GM19025 (cell line): ENCODE measurements around the gene COG2.

ENCODE experiments used
- ATAC-seq: cut with Tn5 transposase; IDR thresholded peaks from one replicate; pipeline ENCODE4 v1.9.1; 2021; ENCODE audit warnings: mild to moderate bottlenecking, low read depth, moderate library complexity; ENCODE audit not compliant: unreplicated experiment

Gene COG2

DNA sequence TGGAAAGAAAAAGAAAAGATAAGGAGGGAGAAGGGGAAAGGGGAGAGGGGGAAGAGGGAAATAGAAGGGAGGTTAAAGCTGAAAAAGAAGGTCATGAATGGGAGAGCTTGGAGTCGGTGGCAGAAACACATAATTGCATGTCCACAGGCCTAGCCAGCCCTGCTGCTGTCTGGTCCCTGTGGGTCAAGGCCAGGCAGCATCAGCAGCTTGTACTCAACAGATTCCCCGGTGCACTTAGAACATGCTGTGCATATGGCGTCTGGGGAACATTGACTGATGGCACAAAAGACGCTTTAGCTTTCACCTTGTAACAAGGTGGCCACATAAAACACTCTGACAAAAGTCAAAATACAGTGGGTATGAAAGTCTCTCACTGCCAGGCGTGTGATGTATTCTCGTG lies 25.9 kb downstream of the COG2 start:
- ATAC-seq, result no peak

DNA sequence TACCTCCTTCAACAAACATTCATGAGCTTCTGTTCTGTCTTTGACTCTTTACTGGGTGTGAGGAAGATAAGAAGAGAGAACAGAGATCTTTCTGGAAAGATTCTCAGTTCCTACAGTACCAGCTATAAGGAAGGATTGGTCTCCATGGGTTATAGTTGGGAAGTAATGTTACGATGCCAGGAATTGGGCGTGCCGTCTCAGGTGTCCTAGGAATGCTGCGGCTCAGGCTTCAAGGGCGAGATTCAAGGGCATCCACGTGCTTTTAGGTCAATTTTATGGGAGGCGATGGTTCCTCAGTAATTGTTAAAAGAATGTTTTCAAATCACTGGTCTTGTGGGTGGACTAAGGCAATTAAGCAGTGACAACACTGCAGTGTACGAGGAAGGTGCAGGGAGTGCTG lies 27.3 kb downstream of the COG2 start:
- ATAC-seq, result no peak

DNA sequence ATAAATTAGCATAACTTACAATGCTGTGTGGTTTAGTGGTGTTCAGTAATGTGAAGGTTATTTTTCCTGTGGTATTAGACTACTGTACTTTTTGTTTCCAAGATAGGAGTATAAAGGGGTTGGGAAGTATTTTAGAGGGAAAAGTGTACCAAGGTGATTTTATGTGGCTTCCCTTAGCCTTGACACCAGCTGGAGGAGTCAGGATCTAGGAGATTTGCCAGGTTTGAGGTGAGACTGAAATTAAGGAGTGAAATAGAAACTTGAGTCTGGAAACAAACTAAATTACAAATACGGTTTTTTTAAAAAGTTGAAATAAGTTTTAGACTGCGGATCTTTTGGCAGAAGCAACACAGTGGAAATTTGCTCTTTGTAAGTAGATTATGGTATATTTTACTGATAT lies 32.3 kb downstream of the COG2 start:
- ATAC-seq, result no peak

DNA sequence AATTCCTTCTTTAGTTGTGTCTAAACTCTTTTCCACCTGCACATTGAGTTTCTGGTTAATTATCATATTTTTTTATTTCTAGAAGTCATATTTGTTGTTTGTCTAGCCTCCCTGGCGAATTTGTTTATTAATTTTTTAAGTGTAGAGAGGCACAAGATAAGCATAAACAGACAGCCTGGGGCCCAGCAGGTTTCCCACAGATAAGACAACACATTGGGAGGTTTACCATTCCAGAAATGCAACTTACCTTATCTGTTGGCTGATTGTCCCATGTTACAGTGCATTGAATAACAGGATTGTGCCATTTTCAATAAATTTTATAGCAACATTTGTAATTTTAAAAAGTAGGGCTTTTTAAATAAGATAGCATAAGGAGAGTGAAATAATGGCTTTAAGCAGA lies 34.9 kb downstream of the COG2 start:
- ATAC-seq, result no peak

DNA sequence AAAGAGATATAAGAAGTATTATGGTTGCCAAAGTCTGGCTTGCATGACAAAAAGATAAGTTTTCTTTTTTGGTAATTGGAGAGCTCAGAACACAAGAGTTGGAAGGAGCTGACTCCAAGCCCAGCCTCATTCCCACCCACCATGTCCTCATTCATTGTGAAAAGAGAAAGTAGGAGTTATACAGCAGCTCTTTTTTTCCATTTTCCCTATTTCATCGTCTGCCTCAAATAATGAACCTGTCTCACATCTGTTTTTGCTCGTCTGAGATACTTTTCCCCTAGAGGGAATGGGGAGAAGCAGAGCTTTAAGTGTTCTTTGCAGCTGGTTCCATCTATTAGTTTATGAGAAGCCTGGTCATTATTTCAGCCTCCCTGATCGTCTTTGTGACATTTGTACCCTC lies 36.9 kb downstream of the COG2 start:
- no peak for ATAC-seq

DNA sequence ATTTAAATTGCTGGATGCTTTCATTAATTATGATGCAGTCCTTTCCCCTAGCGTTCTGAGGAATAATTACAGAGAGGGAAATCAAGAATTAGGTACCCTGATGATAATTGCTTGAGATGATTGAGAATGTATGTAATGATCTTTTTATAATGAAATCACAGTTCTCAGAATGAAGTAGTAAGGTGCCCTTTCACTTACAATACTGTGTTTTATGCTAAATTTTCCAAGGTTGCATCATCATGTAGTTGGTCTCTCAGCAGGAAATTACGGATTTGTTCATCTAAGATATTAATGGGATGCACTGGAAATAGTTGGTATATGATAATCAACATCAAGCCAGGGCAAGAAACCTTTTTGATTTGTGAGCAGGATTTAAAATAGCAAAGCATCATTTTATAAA lies 37.5 kb downstream of the COG2 start:
- no peak for ATAC-seq

DNA sequence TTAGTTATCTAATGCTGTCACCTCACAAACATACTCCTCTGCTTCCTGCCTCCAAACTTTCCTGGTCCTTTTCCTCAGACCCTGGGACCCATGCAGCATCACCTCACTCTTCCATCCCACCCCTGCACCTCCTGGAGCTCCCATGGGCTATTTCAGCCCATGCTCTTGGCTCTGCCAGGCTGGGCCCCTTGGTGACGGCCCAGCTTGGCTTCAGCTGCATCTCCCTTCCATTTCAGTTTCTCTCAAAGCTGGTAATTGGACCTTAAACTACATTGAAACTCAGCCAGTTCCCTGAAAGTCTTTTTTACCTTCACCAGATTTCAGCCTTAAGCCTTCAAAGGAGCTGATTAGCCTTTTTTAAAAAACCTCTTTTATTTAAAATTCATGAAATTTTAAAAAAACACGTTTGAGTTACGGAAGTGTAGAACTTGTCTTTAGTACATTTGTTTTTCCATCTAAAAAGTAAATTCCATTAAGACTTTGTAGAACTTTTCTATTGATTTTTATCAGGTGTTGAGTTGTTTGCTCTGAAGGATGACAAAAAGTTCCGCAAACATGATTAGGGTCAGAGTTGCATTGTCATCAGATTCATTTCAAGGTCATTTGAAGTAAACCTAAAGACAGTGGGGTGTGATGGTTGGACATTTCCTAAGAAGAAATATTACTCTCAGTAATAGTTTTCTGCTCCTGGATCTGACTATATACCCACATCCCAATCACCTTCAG lies 38.2 kb downstream of the COG2 start:
- ATAC-seq, result no peak

DNA sequence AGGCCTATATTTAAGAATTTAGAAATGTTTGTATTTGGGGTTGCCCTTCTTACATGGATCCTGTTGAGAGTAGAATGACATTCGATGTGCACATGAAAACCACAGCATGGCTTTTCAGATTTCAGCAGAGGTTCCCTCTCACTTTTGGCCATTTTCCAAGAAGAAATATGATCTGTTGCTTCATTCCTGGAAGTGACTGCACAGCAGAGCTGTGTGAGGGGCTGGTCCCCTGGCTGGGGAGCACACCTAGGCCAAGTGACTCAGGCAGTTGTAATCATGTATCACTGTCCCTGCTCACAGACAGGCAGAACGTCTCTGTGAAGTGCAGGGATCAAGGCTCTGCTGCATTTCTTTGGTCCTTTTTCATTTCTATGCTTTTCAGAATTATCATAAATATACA lies 39.3 kb downstream of the COG2 start:
- no peak for ATAC-seq

DNA sequence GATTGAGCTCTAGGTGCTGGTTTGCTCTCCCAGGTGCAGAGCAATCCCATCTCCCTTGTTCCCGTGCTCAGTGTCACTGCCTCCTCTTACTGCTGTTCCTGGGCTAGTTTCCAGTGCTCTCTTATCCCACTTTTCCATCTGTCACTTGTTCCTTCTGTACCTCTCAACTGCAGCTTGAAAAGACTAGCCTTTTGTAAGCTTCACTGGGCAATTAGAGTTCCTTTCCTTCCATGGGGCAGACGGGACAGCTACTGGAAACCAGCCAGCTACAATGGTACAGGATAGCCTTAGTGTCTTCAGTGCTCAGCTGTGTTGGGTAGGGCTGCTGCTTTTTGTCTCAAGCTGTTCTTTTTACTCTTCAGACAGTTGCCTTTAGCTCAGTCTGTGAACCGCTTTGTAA lies 40.0 kb downstream of the COG2 start:
- ATAC-seq, result no peak

DNA sequence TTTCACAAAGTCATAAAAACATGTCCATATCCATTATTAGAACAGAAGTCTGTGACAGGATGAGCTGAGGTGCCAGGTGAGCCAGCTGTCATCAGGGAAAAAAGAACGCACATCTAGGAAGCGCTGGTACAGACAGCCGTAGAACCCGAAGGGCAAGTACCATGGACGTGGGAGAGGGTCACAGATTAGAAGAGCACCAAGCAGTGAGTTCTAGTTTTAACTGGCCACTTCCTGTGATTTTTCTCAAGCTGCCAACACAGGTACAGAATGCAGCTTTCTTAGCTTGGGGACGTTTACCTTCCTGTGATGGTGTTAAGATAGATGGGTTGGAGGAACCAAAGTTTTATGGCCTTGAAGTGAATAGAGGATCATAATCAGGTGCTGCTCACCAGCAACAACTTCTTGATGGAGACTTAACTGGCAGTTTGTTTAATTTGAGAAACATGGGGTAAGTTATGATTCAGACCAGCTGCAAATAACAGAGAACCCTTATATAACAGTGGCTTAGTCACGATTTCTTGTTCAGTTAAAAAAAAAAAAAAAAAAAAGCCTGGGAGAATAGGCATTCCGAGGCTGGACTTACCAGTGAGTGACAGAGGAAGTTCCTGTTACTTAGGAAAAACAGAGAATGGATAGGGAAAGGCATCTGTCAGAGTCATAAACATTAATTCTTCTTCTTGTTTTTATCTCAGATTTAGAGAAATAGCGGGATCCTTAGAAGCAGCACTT lies 40.8 kb downstream of the COG2 start:
- ATAC-seq, result no peak

DNA sequence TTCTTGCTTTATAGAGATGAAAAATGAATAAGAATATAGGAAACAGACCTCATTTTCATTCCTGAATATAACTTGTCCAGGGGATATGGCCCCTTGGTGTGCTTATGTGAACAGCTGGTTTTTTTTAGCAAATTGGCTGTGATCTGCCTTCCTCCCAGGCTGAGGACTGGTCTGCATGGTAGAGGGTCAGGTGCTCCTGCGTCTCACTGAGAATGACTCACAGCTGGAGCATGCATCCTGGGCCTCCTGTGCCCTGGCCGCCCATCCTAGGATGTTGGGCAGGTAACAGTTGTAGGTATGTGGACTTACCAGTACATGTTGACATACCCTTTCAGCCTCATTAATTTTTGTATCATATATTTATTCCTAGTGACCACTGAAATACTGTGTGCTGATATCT lies 41.9 kb downstream of the COG2 start:
- no peak for ATAC-seq

DNA sequence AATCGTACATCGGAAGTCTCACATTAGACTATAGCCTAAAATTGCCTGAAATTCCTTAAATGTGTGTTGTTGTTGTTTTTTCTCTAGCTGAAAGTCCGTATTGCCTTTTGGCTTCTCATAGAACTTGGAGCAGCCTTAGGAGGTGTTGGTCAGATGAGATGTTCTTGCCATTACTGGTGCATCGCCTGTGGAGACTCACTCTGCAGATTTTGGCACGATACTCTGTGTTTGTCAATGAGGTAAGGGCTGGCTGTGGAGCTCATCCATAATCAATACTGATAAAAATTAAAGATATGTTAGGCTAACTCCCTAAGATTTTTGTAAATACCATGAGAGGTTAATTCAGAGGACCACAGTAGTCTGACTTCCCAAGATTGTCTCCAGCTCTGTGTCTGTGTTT lies 42.7 kb downstream of the COG2 start:
- ATAC-seq, result no peak

DNA sequence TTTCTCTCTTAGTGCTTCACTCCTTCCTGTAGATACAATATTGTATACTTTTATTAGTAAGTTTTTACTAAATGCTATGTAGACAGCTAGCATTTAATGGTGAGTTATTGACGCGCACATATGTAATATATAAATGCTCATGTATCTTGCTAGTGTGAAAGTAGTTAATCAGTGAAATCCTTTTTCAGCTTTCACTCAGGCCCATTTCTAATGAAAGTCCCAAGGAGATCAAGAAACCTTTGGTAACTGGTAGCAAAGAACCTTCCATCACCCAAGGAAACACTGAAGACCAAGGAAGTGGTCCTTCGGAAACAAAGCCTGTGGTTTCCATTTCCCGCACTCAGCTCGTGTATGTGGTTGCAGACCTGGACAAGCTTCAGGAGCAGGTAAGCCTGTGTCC lies 44.5 kb downstream of the COG2 start:
- no peak for ATAC-seq

DNA sequence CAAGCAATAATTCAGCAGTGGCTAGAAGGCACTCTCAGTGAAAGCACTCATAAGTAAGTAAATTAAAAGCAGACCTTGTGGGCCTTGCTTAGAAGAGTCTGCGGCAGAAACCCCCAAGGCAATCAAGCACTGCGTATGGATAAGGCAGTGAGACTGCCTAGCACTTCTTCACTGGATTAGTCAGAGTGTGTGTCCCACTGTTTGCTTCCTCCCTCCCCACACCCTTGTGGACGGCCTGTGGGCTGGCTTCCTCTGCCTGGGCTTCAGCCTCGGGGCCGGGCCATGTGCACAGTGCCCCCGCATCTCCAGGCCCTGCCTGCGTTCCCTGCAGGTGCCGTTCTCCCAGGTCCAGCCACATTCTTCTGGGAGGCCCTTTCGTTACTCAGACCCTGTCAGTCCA lies 47.8 kb downstream of the COG2 start:
- no peak for ATAC-seq

DNA sequence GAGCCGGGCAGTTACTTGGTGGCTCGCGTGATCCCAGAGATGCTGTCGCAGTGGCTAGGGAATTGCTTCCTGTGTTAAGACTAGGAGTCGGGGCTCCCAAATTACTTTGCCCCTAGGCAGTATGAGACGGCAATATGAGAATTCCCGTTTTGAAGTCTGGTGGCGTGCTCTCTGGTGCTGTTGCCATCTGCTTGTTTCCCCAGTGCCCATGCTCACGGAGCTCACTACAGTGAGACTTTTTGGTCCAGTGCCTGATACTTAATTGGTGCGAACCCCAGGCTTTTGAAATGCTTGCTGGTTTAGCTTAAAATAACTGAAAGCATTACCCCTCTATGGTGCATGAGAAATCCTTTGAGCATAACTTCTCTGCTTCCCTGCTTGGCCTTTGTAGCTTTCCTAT lies 49.3 kb downstream of the COG2 start:
- no peak for ATAC-seq

DNA sequence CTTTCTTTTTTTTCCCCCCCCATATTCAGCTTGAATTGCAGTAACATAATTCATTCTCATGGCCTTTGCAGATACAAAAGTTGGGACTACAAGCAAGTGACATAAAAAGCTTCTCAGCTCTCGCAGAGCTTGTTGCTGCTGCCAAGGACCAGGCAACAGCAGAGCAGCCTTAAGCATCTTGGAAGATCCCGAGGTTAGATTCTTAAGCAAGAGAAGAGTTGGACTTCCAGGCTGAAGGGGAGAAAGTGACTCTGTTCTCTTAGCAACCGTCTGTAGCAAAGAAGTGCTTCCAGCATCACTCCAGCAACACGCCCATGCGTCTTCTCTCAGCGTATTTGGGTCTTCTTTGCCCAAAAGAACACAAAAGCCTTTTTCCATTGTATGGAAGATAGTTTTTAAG lies 50.9 kb downstream of the COG2 start:
- no peak for ATAC-seq

DNA sequence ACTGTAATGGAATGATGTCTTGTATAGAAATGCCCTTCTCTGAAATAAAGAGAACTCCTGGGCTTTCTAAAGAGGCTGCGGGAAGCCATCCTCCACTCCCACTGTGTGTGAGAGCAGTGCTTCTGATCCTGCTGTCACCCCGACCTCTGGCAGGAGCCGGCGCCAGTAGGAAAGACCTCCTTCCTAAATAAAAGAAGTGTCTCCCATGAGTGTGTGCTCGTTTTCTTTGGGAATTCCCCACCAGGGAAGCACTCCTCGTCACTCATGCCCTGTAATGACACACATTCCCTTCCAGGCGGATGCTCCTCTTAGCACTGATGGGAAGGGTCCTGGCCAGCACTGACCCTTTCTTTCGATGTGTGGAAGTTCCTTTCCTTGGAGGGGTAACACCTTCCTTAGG lies 51.5 kb downstream of the COG2 start:
- no peak for ATAC-seq

DNA sequence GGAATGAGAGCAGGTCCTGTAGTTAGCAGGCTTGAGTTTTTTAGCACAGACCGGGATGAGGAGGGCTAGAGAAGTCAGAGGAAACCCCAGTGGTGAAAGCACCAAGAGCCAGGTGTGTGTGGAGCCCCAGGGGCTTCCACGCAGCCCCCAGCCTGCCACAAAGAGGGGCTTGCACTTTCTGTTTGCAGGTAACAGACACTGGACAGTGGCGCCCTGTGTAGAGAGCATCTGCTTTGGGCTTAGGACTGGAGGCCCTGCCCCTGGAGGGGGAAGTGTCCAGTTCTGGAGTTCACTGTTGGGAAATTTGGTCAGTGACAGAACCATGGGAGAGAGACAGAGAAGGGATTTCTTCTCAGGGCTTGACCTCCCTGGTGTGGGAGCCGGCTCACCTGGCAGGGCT lies 52.2 kb downstream of the COG2 start:
- no peak for ATAC-seq

DNA sequence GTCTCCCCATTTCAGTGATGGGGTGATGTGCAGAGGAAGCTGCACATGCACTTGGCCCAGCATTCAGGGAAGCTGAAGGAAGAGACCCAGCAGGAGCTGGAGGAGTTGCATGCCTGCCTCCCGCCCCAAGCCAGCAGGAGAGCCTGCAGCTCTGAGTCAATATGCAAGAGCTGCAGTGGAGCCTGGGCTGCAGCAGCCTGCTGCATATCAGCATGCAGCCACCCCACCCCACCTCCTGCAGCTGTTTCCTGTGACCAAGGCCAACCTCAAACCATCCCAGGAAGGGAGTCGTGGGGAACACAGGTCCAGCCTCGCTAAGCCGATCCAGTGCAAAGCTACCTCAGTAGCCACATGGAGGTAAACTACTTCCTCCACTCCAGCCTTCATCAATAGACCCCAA lies 52.7 kb downstream of the COG2 start:
- no peak for ATAC-seq

DNA sequence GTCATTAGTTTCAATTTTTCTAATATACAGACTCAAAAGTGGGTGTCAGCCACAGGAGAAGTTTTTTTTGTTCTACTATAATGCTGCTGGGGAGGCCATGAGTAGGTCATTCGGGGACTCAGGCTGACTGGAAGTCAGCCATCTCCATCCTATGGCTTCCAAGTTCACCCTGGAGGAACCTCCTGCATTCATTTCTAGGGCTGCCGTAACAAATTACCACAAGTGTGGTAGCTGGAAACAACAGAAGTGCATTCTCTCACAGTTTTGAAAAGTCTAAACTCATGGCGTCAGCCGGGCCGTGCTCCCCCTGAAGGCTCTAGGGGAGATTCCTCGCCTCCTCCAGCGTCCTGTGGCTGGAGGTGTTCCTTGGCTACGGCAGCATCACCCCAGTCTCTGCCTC lies 53.9 kb downstream of the COG2 start:
- no peak for ATAC-seq

DNA sequence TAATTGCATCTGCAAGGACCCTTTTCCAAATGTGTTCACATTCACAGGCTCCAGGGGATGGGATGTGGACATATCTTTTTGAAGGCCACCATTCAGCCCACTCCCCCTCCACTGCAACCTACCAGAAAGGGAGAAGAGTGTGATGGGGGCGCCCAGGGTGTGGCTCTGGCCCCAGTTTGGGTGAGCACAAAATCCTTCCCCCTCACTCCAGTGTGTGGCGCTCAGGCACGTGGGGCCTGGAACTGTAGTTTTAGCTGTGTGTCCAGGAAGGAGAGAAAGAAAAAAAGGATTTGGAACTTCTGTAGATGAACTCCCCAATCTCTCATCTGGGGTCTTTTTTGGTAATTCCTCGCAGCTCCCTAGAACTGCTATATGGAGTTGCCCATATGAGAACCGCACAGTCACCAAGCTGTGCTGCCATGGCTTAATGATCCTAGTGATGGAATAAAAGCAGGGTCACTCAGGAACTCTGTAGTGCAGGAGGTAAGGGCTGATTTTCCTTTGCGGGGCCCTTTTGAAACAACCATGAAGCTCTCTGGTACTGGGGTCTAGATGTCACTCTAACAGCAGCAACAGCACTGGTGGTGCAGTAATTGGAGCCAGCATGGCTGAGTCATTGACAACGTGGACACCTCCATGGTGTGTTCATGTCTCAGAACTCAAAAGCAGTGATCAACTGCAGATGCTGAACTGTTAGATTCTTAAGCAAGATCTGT lies 54.6 kb downstream of the COG2 start:
- ATAC-seq, result no peak

DNA sequence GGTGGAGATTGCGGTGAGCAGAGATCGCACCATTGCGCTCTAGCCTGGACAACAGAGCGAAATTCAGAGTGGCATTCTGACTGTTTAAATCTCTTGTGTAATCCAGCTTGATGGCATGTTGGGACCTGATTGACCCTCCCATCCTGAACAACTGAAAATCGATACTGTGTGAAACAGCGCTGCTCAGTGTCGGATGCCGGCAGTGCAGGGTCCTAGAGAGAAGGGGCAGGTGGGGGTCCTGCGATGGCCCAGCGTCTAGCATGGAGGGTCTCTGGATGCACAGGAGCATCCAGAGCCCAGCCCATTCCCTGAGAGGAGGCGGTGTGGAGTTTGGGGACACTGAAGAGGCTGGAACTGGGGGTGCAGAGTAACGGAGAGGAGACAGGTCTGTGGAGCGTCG lies 55.8 kb downstream of the COG2 start:
- no peak for ATAC-seq
